ENCODE results near the gene KRAS. TPM values are rescaled to one million over a fixed set of nuclear protein-coding genes. Genes with fewer than 3 reads are reported as not detected.

Gene KRAS
- total RNA-seq, 1 donor from 2014 or later = 28.6 TPM

DNA sequence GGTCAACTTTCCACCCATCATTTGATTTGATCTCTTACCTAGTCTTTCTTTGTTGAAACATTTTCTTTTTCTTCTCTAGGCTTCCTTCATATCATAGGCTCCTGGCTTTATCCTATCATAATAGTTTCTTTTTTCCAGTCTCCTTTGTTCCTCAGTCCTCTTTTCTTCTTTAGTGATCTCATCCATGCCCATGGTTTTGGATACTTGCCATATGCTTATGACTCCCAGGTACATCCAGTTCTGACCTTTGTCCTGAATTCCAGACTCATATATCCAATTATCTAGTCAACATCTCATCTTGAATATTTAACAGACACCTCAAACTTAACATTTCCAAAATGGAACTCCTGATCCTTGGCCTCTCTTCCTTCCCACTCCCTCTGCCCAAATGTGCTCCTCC lies 36.1 kb upstream of the KRAS start:
- Histone ChIP-seq H3K27me3 (ENCODE audit: low read depth) (no peaks in the 10 kb centered on the region), H3K36me3 (no peaks in the 10 kb centered on the region), H3K27ac (no peak overlapping the region), H3K4me1 (peaks cover 4% of the 10 kb centered on the region), H3K9me3 (no peaks in the 10 kb centered on the region), H3K4me3 (no peak overlapping the region)
- ATAC-seq (no peak), DNase-seq (no peak)
- TF ChIP-seq, protein P1, sequence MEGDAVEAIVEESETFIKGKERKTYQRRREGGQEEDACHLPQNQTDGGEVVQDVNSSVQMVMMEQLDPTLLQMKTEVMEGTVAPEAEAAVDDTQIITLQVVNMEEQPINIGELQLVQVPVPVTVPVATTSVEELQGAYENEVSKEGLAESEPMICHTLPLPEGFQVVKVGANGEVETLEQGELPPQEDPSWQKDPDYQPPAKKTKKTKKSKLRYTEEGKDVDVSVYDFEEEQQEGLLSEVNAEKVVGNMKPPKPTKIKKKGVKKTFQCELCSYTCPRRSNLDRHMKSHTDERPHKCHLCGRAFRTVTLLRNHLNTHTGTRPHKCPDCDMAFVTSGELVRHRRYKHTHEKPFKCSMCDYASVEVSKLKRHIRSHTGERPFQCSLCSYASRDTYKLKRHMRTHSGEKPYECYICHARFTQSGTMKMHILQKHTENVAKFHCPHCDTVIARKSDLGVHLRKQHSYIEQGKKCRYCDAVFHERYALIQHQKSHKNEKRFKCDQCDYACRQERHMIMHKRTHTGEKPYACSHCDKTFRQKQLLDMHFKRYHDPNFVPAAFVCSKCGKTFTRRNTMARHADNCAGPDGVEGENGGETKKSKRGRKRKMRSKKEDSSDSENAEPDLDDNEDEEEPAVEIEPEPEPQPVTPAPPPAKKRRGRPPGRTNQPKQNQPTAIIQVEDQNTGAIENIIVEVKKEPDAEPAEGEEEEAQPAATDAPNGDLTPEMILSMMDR (IDR thresholded peaks at IDR 0.05) = no peak
- intact Hi-C loops (cut with DNase I) = no loop called here

DNA sequence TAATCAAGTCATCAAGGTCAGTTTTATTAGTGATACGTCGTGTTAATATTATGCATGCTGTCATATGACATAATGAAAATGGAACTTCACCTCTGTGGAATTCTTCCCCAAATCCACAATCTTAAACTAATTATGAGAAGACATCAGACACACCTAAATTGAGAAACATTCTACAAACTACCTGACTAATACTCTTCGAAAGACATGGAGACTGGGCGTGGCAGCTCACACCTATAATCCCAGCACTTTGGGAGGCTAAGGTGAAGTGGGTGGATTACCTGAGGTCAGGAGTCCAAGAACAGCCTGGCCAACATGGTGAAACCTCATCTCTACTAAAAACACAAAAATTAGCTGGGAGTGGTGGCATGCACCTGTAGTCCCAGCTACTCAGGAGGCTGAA lies 33.3 kb upstream of the KRAS start:
- intact Hi-C loops (cut with DNase I) = no loop called here
- Histone ChIP-seq H3K4me1 (peaks cover 4% of the 10 kb centered on the region), H3K36me3 (no peaks in the 10 kb centered on the region), H3K4me3 (no peak overlapping the region), H3K9me3 (no peaks in the 10 kb centered on the region), H3K27ac (no peak overlapping the region), H3K27me3 (ENCODE audit: low read depth) (no peaks in the 10 kb centered on the region)
- TF ChIP-seq, protein P1 (IDR thresholded peaks at IDR 0.05) = no peak
- DNase-seq = no peak
- no peak for ATAC-seq

DNA sequence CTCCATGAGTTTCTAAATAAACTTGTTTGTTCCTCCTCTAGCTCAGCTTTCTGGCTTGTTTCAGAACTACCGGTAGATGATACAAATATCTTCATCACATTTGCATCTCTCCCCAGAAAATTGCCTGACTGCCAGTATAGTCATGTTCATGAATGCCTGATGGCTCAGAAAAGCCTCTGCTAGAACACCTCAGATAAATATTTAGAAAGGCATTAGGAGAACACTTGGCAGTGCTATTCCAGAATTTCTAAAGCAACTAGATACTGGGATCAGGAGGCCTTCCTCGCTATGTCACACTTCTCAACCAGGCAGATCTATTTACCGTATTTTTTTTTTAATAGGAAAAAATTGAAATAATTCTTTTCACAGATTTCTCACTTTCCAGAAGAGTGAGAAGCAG lies 32.3 kb upstream of the KRAS start:
- TF ChIP-seq, protein P1 (IDR thresholded peaks at IDR 0.05) = no peak
- no peak overlapping the region for H3K4me3 ChIP-seq
- intact Hi-C loops (cut with DNase I) = no loop called here
- H3K4me1 ChIP-seq = peaks cover 4% of the 10 kb centered on the region
- DNase-seq (no peak), ATAC-seq (no peak)
- no peaks in the 10 kb centered on the region for H3K36me3 ChIP-seq
- no peak overlapping the region for H3K27ac ChIP-seq
- no peaks in the 10 kb centered on the region for H3K27me3 ChIP-seq (ENCODE audit: low read depth)
- no peaks in the 10 kb centered on the region for H3K9me3 ChIP-seq

DNA sequence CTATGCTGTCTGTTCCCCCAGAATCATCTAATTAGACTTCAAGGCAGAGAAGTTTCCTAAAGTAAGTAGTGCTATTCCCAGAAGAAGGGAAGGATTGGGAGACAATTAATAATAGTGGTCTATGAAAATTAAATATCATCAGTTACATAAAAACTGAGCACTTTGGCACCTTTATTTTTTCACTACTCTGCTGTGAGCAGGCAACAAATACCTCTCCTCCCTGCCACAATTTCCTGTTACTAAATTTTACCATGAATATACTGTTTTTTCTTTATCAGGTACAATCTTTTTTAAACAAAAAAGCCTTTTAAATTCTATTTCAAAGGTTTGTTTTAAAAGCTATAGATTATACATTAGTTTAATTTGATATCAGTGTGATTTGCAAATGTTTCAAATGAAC lies 29.4 kb upstream of the KRAS start:
- Histone ChIP-seq H3K4me3 (no peak overlapping the region), H3K4me1 (peaks cover 4% of the 10 kb centered on the region), H3K9me3 (no peaks in the 10 kb centered on the region), H3K27ac (no peak overlapping the region), H3K36me3 (no peaks in the 10 kb centered on the region), H3K27me3 (ENCODE audit: low read depth) (no peaks in the 10 kb centered on the region)
- TF ChIP-seq, protein P1 (IDR thresholded peaks at IDR 0.05) = no peak
- intact Hi-C loops (cut with DNase I) = no loop called here
- no peak for ATAC-seq
- DNase-seq = no peak

DNA sequence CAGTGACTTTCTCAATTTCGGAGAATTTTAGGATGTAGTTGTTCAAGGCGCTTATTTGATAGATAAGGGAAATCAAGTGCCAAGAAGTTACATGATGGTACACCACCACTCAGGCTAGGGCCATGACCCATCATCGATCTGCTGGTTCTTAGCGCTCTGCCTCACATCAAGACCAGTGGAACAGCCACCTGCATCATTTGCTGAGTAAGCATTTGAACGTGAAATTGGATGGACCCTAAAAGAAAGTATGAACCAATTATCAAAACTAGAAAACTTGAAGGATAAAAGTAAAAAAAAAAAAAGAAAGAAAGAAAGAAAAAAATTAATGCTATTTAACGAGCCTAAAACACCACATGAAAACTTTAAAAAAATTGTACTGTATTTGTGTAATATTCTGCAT lies 27.5 kb upstream of the KRAS start:
- intact Hi-C loops (cut with DNase I) = no loop called here

More for the DNA sequence above, 27.5 kb upstream of the KRAS start:
- Histone ChIP-seq H3K4me1 (peaks cover 3% of the 10 kb centered on the region), H3K4me3 (no peak overlapping the region), H3K27ac (no peak overlapping the region), H3K36me3 (no peaks in the 10 kb centered on the region), H3K27me3 (ENCODE audit: low read depth) (no peaks in the 10 kb centered on the region), H3K9me3 (no peaks in the 10 kb centered on the region)
- TF ChIP-seq, protein P1 (IDR thresholded peaks at IDR 0.05) = no peak
- ATAC-seq = no peak
- DNase-seq = no peak

All from lower lobe of right lung (tissue), 2 donors.